ENCODE results near the gene ALDH9A1. TPM values are rescaled to one million over a fixed set of nuclear protein-coding genes. Genes with fewer than 3 reads are reported as not detected.
"Not testable (repeated sequence)": the region's sequence is repeated elsewhere in the genome, so short reads cannot be mapped to it uniquely, and the experiment has no call there.

The ALDH9A1 gene
- total RNA-seq, 1 donor = 118 TPM

GRCh38 chr1:165726169-165726568 is 27.8 kb upstream of the ALDH9A1 start:
- Histone ChIP-seq H3K27me3 (ENCODE audit: insufficient read depth, low read length) (no peaks in the 10 kb centered on the region), H3K36me3 (ENCODE audit: insufficient read depth, low read length) (peaks cover 23% of the 10 kb centered on the region), H3K27ac (ENCODE audit: low read depth, low read length) (no peak overlapping the region), H4K20me1 (ENCODE audit: insufficient read depth, low read length) (no peaks in the 10 kb centered on the region), H3K79me2 (ENCODE audit: insufficient read depth, low read length) (no peaks in the 10 kb centered on the region), H3K9me3 (ENCODE audit: low read depth, low read length) (no peaks in the 10 kb centered on the region), H3K4me3 (ENCODE audit: insufficient read depth, low read length) (no peak overlapping the region), H3K4me2 (ENCODE audit: insufficient read depth, low read length) (no peak overlapping the region), H3K4me1 (ENCODE audit: insufficient read depth, low read length) (no peaks in the 10 kb centered on the region), H2AFZ (ENCODE audit: low read length) (no peak overlapping the region)
- DNase-seq (ENCODE audit: insufficient read length, low spot score, missing footprints) = no peak
- TF ChIP-seq, protein P1, sequence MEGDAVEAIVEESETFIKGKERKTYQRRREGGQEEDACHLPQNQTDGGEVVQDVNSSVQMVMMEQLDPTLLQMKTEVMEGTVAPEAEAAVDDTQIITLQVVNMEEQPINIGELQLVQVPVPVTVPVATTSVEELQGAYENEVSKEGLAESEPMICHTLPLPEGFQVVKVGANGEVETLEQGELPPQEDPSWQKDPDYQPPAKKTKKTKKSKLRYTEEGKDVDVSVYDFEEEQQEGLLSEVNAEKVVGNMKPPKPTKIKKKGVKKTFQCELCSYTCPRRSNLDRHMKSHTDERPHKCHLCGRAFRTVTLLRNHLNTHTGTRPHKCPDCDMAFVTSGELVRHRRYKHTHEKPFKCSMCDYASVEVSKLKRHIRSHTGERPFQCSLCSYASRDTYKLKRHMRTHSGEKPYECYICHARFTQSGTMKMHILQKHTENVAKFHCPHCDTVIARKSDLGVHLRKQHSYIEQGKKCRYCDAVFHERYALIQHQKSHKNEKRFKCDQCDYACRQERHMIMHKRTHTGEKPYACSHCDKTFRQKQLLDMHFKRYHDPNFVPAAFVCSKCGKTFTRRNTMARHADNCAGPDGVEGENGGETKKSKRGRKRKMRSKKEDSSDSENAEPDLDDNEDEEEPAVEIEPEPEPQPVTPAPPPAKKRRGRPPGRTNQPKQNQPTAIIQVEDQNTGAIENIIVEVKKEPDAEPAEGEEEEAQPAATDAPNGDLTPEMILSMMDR (IDR thresholded peaks at IDR 0.05; ENCODE audit: extremely low read depth, low read depth, low read length) = no peak

- TF ChIP-seq, protein P1 (IDR thresholded peaks at IDR 0.05; ENCODE audit: extremely low read depth, low read depth, low read length) = peak; percentile 83
- H3K4me3 ChIP-seq (ENCODE audit: insufficient read depth, low read length) = no peak overlapping the region
- H3K36me3 ChIP-seq (ENCODE audit: insufficient read depth, low read length) = no peaks in the 10 kb centered on the region
- no peaks in the 10 kb centered on the region for H3K9me3 ChIP-seq (ENCODE audit: low read depth, low read length)
- H3K27ac ChIP-seq (ENCODE audit: low read depth, low read length) = no peak overlapping the region
- H2AFZ ChIP-seq (ENCODE audit: low read length) = peak overlapping the region; percentile 66
- H4K20me1 ChIP-seq (ENCODE audit: insufficient read depth, low read length) = no peaks in the 10 kb centered on the region
- no peaks in the 10 kb centered on the region for H3K27me3 ChIP-seq (ENCODE audit: insufficient read depth, low read length)
- peaks cover 6% of the 10 kb centered on the region for H3K4me1 ChIP-seq (ENCODE audit: insufficient read depth, low read length)
- no peaks in the 10 kb centered on the region for H3K79me2 ChIP-seq (ENCODE audit: insufficient read depth, low read length)
- peak; percentile 84 for DNase-seq (ENCODE audit: insufficient read length, low spot score, missing footprints)
- peak overlapping the region; percentile 63 for H3K4me2 ChIP-seq (ENCODE audit: insufficient read depth, low read length)
Measured at GRCh38 chr1:165717918-165718515, 19.7 kb upstream of the ALDH9A1 start.

- not testable (repeated sequence) for H3K27me3 ChIP-seq (ENCODE audit: insufficient read depth, low read length); H3K4me3 ChIP-seq (ENCODE audit: insufficient read depth, low read length); H3K27ac ChIP-seq (ENCODE audit: low read depth, low read length); H3K36me3 ChIP-seq (ENCODE audit: insufficient read depth, low read length); H3K4me1 ChIP-seq (ENCODE audit: insufficient read depth, low read length); H3K9me3 ChIP-seq (ENCODE audit: low read depth, low read length); H4K20me1 ChIP-seq (ENCODE audit: insufficient read depth, low read length); H2AFZ ChIP-seq (ENCODE audit: low read length); DNase-seq (ENCODE audit: insufficient read length, low spot score, missing footprints); H3K4me2 ChIP-seq (ENCODE audit: insufficient read depth, low read length); H3K79me2 ChIP-seq (ENCODE audit: insufficient read depth, low read length)
Measured at GRCh38 chr1:165716265-165717051, 18.1 kb upstream of the ALDH9A1 start.

DNA sequence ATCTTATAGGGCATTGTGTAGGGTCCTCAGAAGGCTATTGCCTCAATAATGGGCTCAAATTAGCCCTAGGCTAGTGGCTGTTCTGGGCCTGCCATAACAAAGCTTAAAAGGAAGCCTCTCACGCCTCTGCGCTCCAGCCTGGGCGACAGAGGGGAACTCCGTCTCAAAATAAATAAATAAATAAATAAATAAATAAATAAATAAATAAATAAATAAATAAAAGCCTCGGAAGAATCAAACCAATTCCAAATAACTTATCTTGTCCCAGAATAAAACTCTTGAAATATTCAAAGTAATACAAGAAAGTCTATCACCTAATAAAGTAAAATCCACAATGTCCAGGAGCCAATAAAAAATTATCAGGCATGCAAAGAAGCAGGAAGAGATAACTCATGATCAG is 14.4 kb upstream of the ALDH9A1 start:
- no peaks in the 10 kb centered on the region for H4K20me1 ChIP-seq (ENCODE audit: insufficient read depth, low read length)
- H3K4me2 ChIP-seq (ENCODE audit: insufficient read depth, low read length) = no peak overlapping the region
- H3K4me3 ChIP-seq (ENCODE audit: insufficient read depth, low read length) = no peak overlapping the region
- H2AFZ ChIP-seq (ENCODE audit: low read length) = no peak overlapping the region
- no peaks in the 10 kb centered on the region for H3K9me3 ChIP-seq (ENCODE audit: low read depth, low read length)
- H3K27me3 ChIP-seq (ENCODE audit: insufficient read depth, low read length) = no peaks in the 10 kb centered on the region
- TF ChIP-seq, protein P1 (IDR thresholded peaks at IDR 0.05; ENCODE audit: extremely low read depth, low read depth, low read length) = no peak
- H3K27ac ChIP-seq (ENCODE audit: low read depth, low read length) = no peak overlapping the region
- H3K79me2 ChIP-seq (ENCODE audit: insufficient read depth, low read length) = no peaks in the 10 kb centered on the region
- DNase-seq (ENCODE audit: insufficient read length, low spot score, missing footprints) = no peak
- no peaks in the 10 kb centered on the region for H3K4me1 ChIP-seq (ENCODE audit: insufficient read depth, low read length)
- H3K36me3 ChIP-seq (ENCODE audit: insufficient read depth, low read length) = no peaks in the 10 kb centered on the region
